GM18526 (cell line): ENCODE data around the gene SRR.

Source experiments
- POLR2A ChIP-seq: IDR thresholded peaks from 3 replicates; pipeline ENCODE4 v1.6.1; 2011; ENCODE audit not compliant: insufficient read length; ENCODE audit errors: extremely low read depth

Gene SRR

DNA sequence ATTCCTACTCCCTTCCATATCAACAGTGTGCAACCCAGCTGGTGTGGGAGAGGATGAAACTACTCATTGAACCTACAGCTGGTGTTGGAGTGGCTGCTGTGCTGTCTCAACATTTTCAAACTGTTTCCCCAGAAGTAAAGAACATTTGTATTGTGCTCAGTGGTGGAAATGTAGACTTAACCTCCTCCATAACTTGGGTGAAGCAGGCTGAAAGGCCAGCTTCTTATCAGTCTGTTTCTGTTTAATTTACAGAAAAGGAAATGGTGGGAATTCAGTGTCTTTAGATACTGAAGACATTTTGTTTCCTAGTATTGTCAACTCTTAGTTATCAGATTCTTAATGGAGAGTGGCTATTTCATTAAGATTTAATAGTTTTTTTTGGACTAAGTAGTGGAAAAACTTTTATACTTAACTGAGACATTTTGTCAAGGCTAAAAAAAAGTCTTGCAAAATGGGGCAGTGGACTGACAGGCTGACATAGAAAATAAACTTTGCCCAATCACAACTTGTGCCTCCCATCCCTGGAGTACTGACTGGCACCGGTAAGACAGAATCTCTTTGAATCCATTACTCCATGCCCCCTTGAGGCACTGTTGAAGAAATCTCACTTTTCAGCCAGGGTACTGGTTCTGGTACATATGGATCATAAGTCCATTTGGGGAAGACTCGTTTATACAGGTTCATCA is 20.0 kb downstream of the SRR start:
- no peak for TF ChIP-seq POLR2A

DNA sequence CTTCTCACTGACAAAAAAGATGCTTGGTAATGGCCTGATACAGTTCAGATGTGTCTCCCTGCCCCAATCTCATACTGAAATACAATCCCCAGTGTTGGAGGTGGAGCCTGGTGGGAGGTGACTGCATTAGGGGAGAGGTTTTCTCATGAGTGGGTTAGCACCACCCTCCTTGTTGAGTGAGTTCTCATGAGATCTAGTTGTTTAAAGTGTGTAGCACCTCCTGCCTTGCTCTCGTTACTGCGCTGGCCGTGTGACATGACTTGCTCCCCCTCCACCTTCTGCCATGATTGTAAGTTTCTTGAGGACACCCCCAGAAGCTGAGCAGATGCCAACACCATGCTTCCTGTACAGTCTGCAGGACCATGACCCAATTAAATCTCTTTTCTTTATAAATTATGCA is 27.6 kb downstream of the SRR start:
- TF ChIP-seq POLR2A, result no peak

DNA sequence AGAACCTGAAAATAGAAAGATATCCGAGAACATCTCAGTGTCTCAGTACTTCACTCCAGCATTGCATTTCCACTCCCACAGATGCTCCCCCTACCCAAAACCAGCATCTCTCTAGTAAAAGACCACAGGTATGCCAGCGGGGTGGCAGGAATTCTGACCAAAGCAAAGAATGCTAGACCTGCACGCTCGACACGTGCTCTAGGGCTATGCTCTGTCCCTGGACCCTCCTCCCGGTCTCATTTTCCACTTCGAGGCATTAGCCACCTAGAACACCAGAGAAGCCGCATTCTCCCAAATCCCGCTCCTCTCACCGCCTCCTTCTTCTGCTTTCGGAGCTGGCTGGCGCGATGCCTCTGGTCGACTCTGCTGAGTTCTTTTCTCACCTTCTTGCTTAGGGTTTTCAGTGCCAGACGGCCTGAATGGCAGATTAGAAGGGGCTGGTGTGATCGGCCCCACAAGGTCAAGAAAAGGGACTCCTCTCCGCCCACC is 32.0 kb downstream of the SRR start:
- no peak for TF ChIP-seq POLR2A

DNA sequence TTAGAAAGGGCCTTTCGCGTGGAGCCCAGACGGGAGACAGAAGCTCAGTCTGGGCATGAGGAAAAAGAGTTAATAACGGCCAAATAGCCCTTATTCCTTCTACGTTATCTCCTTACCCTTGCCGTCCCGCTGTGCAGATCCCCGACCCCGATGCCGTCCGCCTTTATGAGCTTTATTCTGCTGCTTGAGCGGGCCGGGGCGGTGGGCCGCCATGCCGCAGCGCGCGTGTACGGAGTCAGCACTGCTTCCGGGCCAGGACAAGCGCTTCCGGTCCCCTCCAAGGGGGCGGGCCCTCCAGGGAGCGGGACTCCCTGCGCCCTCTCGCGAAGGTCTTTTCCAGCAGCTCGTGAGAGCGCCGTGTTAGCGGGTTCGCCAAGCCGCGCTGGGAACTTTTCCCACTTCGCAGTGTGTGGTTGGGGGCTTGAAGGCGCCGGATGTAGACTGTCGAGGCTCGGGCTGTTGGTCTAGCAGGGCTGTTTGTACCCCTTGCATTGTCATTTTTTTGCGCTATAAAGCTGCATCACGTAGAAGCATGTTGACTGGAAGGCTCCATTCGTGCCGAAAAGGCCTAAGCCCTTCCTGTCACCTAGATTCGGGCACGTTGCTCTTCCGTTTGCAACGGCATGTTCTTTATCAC is 32.6 kb downstream of the SRR start, which contains the start of gene TSR1:
Gene TSR1 (minus strand): TSS at position 243 of the 637 bp plus-strand sequence. CDS start 30 bp downstream, at position 213.
- peak; percentile 90 for TF ChIP-seq POLR2A

DNA sequence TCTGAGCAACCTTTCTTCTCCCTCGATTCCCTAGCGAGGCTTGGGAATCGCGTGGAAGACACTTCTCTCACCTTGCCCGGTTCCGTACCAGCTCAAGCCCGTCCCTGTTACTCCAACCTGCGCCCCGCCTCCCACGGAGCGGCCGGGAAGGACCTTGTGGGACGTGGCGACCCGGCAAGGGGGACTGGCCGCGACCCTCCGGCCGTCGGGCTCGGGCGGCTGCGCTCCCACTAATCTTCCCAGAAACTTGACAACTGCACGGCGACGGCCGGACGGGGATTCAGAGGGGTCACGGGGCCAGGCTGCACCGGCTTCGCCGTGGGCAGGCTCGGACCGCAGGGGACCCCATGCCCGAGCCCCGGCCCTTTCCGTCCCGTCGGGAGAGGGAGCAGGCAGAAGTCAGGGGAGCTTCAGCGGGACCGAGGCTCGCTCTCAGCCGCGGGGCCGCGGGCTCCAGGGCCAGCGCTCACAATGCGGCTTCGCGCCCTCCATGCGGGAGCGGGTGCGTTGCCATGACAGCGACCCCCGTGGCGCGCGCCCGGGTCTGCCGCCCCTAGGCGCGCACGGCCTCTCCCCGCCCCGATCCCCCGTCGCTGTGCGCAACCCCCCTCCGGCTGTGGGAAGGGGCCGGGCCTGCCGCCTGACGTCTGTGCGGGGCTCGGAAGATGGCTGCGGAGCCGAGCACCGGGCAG is 33.2 kb downstream of the SRR start, which contains the start of gene SGSM2:
Gene SGSM2 (plus strand): TSS at position 650 of the 692 bp plus-strand sequence. CDS start 188 bp downstream, outside the sequence.
- peak; percentile 29 for TF ChIP-seq POLR2A

DNA sequence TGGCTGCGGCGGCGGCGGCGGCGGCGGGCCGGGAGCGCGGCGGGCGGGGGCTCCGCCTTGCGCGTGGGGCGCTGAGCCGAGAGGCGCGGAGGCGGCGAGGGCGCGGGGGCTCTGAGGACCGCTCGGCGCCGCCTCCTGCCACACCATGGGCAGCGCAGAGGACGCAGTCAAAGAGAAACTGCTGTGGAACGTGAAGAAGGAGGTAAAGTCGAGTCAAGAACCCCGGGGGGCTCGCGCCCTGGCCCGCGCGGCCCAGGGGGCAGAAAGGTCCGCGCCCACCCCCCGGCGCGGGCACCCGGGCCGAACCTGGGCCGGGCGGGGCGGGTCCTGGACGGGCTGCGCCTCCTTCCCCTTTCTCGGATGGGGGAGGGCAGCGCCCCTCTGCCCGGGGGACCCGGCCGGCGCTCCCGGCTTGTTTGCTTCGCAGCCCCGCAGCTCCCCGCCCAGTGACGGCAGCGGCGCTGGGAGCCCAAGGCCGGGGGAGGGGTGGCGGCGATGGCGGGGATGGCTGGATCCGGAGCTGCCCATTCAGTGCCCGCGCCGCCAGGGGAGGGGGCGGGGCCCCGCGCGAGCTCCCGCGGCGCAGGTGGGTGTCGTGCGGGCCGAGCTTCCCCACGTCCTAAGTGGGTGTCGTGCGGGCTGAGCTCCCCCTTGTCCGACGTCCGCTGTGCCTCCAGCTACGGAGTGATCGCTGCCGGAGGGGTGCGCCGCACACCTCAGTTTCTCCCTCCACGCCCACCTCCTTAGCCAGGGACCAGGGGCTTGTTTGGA is 34.0 kb downstream of the SRR start:
- TF ChIP-seq POLR2A, result no peak

DNA sequence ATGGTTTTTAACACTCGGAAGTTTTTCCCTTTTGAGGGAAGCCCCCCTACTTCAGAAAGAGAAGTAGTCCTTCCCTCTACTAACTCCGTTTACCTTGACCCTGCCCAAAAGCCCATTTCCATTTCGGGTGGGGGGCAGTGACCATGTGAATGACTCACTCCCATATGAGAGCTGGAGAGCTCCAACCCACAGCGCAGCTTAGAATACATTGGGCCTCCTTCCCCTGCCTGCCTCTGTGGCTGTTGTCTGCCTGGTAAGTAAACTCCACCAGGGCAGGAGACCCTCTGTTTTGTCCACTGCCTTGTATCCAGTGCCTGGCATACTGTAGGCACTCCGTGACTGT is 34.5 kb downstream of the SRR start:
- no peak for TF ChIP-seq POLR2A

DNA sequence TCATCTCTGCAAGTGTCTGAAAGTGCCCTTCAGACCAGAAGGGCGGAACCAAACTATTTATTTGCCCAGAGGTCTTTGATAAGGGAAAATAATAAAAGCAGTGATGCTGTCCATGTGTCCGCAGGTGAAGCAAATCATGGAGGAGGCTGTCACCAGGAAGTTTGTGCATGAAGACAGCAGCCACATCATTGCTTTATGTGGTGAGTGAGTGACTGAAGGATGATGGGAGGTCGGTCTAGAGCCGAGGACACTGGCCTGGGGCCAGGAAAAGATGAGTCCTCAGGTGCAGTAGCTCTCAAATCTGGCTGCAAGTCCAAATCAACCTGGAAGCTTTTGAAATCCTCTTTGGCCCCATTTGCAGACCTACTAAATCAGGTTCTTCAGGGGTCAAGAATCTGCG is 39.7 kb downstream of the SRR start:
- no peak for TF ChIP-seq POLR2A

DNA sequence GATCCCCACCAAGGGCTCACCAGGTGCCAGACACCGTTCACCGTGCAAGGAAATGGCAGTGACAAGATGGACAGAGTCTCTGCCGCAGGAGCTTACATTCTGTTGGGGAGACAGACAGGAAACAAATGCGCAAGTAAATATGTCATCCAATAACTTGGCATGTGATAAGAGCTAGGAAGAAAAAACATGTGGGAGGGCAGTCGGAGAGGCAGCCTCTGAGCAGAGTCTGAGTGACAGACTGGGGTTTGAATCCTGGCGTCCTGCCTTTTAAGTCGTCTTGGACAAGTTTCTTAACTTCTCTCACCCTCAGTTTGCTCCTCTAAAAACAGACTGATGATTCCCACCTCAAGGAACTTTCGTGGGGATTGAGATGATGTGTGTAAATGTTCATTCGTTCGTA is 40.8 kb downstream of the SRR start:
- no peak for TF ChIP-seq POLR2A

DNA sequence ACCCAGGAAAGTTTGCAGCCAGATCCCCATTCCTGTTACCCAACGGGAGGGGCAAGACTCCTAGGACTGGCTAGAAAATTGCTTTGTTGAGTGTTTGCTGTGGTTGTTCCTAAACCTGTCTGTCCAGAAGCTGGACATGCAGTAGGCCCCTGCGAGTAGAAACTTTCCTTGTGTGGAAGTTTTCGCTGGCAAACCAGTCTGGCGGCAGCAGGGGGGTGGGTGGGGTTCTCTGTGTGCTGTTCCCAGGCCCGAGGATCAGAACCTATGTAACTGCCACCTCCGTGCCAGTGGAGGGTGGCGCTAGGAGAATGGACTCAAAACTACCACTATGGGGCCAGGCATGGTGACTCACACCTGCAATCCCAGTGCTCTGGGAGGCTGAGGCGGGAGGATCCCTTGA is 42.7 kb downstream of the SRR start:
- no peak for TF ChIP-seq POLR2A

DNA sequence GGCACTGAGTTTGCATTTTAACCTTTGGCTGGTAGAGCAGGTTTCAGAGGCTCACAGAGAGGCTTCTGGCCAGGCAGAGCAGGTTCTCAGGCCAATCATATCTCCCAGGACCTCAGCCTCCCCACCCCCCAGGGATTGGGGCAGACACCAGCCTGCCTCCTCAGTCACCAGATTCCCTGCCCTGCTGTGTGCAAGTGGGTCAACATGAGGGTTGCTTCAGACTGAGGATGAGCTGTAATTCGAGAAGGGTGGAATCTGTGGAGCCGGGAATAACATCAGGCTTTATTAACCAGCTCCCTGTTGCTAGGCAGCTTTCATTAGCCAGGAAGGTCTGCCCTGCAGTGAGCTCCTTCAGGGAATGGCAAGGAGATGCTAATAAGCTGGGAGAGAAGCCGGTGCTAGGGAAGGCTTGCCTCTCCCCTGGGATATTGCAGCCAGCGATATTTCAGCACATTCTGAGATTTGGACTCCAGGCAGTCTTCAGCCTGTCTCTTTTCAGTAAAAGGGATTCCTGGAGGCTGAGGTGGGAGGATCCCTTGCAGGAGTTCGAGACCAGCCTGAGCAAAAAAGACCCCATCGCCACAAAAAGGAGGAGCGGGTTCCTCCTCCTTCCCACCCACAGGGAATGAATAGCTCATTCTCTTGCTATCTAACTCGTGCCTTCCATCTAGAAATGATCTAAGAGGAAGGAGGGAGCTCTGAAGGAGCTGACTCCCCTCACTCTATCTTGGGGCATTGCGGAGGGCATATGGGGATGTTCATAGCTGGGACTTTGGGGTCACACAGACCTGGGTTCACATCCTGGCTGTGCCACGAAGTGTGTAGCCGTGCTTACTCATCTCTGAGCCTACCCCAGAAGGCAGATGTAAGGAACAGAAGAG is 44.3 kb downstream of the SRR start:
- TF ChIP-seq POLR2A, result no peak

DNA sequence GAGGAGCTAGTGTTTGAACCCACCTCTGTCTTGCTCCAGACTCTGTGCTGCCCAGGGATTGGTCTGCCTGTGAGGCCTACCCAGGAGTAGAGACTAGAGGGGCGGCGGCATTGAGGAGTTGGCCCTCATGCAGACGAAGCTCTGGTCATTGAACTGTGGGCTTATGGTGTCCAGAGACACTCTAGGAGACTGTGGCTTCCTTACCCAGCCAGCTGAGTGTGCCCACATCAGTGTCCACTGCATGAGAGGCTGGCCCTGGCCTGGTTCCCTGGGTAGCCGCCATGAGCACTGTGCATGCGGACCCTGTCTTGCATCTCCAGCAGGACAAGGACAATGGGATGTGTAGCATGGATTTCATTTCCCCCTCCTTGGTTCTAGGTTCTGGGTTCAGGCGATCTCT is 47.5 kb downstream of the SRR start:
- TF ChIP-seq POLR2A, result no peak

DNA sequence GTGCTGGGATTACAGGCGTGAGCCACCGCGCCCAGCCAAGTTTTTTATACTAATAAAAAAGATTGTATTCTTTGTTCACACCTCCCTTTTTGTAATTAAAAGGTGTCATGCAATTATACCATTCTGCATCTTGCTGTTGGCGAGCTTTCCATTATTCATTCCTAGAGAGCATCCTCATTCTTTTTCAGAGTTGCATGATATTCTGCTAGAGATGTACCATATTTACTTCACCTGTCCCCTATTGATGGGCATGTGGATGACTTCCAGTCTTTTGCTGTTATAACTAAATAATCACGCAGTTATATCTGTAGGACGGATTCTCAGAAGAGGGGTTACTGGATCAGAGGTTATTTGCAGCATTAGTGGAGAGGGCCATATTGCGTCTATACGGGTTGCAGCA is 50.6 kb downstream of the SRR start:
- no peak for TF ChIP-seq POLR2A

DNA sequence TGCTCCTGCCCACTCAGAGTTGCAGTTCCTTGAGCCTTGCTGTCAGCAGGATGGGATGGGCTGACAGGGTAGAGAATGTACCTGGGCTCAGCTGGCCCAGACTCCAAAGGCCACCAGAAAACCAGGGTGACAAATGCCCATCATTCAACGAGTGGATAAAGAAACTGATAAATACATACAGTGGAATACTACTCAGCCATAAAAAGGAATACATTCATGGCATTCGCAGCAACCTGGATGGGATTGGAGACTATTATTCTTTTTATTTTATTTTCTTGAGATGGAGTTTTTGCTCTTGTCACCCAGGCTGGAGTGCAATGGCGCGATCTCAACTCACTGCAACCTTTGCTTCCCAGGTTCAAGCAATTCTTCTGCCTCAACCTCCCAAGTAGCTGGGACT is 53.5 kb downstream of the SRR start:
- no peak for TF ChIP-seq POLR2A

DNA sequence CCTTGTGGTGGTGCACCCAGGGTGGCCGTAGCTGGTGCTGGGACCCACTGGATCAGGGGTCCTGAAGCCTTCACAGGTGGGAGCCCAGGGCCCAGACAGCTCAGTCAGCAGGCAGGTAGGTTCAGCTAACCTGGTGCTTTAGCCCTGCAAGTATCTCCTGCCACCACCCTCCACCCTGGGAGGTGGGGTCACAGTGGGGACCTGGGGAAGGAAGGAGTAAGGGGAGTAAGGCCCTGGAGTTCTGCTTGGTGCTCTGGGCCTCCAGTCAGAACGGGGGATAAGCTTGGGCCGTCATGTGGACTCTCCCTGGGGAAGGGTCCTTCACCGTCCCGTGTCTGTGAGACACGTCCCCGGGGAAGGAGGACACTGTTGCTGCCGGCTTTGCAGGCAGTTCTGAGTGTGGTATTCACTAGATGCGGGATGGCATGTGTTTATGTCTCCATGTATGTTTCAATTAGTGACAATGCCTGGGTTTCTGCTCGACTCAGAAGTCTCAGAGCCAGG is 54.2 kb downstream of the SRR start:
- no peak for TF ChIP-seq POLR2A
